ENCODE results near the gene TREH. TPM values are rescaled to one million over a fixed set of nuclear protein-coding genes. Genes with fewer than 3 reads are reported as not detected.
A peak's percentile ranks its signal among the peaks of the same experiment; 100 is the strongest.

TREH gene
- total RNA-seq, 3 donors from 2014 or later, result not detected

DNA sequence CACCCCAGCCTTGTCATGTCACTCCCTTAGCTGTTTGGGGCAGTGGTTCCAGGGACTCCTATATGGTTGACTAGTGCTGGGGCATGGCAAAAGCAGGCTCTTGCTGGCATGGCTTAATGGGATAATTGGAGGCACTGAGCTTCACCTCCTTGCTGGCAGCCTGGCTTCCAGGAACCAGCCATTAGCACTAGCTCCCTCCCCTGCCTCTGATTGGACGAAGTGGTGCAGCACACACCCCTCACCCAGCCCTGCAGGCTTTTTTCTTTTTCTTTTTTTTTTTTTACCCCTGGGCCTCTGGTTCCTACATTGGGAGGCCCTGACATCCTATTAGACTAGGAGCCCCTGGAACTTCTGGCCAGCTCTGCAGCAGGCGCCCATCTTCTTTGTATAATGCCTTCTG, 53.5 kb downstream of the TREH start:
- Histone ChIP-seq H3K27me3 (no peaks in the 10 kb centered on the region), H3K9me3 (no peaks in the 10 kb centered on the region), H3K27ac (no peak overlapping the region), H3K4me1 (peaks cover 10 to 14% of the 10 kb centered on the region in 2 donors), H3K4me3 (no peak overlapping the region), H3K36me3 (no peaks in the 10 kb centered on the region)
- TF ChIP-seq, protein P1, sequence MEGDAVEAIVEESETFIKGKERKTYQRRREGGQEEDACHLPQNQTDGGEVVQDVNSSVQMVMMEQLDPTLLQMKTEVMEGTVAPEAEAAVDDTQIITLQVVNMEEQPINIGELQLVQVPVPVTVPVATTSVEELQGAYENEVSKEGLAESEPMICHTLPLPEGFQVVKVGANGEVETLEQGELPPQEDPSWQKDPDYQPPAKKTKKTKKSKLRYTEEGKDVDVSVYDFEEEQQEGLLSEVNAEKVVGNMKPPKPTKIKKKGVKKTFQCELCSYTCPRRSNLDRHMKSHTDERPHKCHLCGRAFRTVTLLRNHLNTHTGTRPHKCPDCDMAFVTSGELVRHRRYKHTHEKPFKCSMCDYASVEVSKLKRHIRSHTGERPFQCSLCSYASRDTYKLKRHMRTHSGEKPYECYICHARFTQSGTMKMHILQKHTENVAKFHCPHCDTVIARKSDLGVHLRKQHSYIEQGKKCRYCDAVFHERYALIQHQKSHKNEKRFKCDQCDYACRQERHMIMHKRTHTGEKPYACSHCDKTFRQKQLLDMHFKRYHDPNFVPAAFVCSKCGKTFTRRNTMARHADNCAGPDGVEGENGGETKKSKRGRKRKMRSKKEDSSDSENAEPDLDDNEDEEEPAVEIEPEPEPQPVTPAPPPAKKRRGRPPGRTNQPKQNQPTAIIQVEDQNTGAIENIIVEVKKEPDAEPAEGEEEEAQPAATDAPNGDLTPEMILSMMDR (IDR thresholded peaks at IDR 0.05), result no peak
- TF ChIP-seq POLR2A (IDR thresholded peaks at IDR 0.05) (no peak), POLR2AphosphoS5 (IDR thresholded peaks at IDR 0.05) (no peak)
- DNase-seq (ENCODE audit: low spot score in 2 of 2), result no peak
- intact Hi-C loops (cut with DNase I; ENCODE audit: low total_unique reads), result no loop called here

DNA sequence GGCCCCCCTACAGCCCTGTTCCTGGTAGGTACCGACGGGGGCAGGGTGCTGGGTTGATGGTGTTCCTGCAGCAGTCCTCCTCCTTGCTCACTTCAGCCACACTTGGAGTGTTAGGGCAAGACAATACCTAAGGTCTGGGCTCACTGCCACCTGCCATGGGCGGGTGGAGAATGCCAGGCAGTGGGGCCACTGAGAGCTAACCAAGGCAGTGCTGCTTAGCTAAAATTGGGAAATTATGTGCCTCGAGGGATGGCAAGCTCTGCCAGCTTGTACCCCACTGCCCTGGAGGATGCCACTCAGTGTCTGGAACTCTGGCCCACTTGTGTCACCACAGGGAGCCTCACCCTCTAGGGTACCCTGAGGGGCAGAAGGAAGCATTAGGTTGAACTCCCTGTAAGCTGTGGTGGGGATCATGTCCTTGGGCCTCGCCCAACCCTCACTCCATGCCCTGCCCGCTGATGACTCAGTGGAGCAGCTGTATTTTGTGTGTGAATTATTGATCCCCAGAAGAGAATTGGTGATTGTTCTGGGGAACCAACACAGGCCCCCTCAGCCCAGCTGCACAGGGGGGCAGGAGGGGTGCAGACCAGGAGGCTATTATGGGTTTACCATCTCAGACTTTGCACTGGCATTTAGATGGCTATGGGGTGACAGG, 54.3 kb downstream of the TREH start:
- intact Hi-C loops (cut with DNase I; ENCODE audit: low total_unique reads), result no loop called here
- TF ChIP-seq POLR2A (IDR thresholded peaks at IDR 0.05) (no peak), POLR2AphosphoS5 (IDR thresholded peaks at IDR 0.05) (no peak)
- TF ChIP-seq, protein P1 (IDR thresholded peaks at IDR 0.05), result no peak
- peak overlapping the region; percentile 29 to 52 for H3K27ac ChIP-seq
- no peak overlapping the region for H3K4me3 ChIP-seq
- H3K27me3 ChIP-seq, result no peaks in the 10 kb centered on the region
- peak in 1 of 2 donors; percentile 82 for DNase-seq (ENCODE audit: low spot score in 2 of 2)
- H3K4me1 ChIP-seq, result peaks cover 10 to 15% of the 10 kb centered on the region in 2 donors
- H3K9me3 ChIP-seq, result no peaks in the 10 kb centered on the region
- no peaks in the 10 kb centered on the region for H3K36me3 ChIP-seq

DNA sequence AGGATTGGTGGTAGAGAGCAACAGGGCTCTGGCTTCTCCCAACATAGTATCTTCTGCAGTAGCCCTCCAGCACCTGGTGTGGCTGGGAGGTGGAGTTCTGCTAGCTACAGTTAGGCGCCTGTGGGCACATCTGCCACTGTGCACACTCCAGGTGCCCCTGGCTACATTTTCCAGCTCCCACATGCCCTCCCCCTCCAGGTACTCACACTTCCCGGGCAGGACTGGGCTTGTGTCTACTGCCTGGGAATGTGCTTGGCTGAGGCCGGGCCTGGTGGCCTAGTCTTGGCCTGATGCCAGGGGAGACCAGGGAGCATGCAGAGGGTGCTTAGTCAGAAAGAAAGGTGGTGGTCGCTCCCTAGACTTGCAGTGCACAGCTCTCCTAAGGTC, 56.2 kb downstream of the TREH start:
- Histone ChIP-seq H3K36me3 (no peaks in the 10 kb centered on the region), H3K4me1 (peaks cover 16 to 26% of the 10 kb centered on the region in 2 donors), H3K9me3 (no peaks in the 10 kb centered on the region), H3K27ac (peak overlapping the region; percentile 94 to 95), H3K4me3 (peak overlapping the region in 1 of 3 donors; percentile 39), H3K27me3 (no peaks in the 10 kb centered on the region)
- DNase-seq (ENCODE audit: low spot score in 2 of 2), result peak; percentile 71 to 89
- TF ChIP-seq, protein P1 (IDR thresholded peaks at IDR 0.05), result no peak
- TF ChIP-seq POLR2A (IDR thresholded peaks at IDR 0.05) (no peak), POLR2AphosphoS5 (IDR thresholded peaks at IDR 0.05) (peak in 1 of 3 donors; percentile 47)
- intact Hi-C loops (cut with DNase I; ENCODE audit: low total_unique reads), result no loop called here

DNA sequence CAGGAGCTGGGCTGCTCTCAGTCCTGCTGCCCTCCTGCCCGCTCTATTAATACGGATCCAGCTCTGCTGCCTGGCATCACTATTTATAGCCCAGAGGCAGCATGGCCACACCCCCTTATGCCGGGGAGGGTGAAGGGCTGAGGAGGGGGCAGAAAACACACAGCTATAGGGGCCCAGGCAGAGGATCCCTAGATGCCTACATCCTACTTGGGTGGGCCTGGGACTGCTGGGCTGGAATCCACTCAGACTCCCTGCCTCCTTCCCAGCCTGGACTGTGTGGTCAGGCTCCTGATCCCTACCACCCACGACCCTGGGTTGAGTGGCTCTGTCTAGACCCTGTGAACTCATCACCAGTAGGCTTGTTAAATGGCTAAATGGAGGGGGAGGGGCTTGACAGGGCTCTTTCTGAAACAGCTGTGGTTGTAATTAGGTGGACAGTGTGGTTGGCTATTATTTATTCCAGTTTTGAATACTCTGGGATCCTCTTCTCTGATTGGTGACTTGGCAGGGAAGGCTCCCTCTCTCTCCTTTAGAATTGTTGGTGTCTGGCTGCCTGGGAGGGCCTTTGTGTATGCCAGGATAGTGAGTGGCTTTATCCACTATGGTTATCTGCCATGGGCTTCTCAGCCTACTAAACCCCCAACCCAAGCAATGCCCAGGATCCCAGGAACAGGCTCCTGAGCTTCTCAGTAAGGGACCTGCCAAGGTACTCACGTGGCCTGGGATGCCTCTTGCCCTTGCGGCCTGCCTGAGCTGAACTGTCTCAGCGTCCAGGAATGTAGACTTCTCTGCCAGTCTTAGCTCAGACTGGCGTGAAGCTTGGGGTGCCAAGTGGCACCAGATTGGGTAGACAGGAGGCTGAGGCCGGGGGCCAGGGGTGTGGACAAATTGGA, 56.8 kb downstream of the TREH start:
- peaks cover 21 to 27% of the 10 kb centered on the region in 2 donors for H3K4me1 ChIP-seq
- DNase-seq (ENCODE audit: low spot score in 2 of 2), result peak; percentile 82 to 94
- peak overlapping the region in 2 of 3 donors; percentile 56 to 80 for H3K4me3 ChIP-seq

More for the DNA sequence above, 56.8 kb downstream of the TREH start:
- intact Hi-C loops (cut with DNase I; ENCODE audit: low total_unique reads), result no loop called here
- Histone ChIP-seq H3K9me3 (no peaks in the 10 kb centered on the region), H3K36me3 (no peaks in the 10 kb centered on the region), H3K27ac (peak overlapping the region; percentile 94 to 95), H3K27me3 (no peaks in the 10 kb centered on the region)
- TF ChIP-seq POLR2AphosphoS5 (IDR thresholded peaks at IDR 0.05) (peak in 1 of 3 donors; percentile 60), POLR2A (IDR thresholded peaks at IDR 0.05) (no peak)
- TF ChIP-seq, protein P1 (IDR thresholded peaks at IDR 0.05), result no peak
